ENCODE data around the gene MC1R.

MC1R gene

DNA sequence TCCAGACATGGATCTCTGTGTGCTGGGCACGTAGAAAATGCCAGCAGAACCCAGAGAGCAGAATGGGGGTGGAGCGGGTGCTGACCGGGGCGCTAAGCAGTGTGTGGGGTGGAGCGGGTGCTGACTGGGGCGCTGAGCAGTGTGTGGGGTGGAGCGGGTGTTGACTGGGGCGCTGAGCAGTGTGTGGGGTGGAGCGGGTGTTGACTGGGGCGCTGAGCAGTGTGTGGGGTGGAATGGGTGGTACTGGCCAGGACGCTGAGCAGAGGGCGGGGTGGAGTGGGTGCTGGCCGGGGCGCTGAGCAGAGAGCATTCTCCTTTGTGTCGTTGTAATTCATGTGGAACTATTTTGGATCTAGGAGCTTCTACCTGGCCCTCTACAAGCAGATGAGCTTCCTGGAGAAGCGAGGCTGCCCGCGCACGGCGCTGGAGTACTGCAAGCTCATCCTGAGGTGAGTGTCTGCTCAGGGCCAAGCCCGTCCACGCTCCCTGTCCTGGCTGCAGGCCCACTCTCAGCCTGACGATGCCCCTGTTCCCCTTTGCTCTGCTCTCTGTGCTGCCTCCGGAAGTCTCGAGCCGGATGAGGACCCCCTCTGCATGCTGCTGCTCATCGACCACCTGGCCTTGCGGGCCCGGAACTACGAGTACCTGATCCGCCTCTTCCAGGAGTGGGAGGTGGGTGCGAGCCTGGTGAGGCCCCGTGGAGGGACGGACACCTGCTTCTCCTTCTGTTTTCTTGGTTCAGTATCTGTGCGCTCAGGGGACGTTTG lies 20.3 kb upstream of the MC1R start:
- peaks cover 19% of the 10 kb centered on the region; the same call in 1 of the 2 replicates for H3K36me3 ChIP-seq (ENCODE audit: insufficient read depth, low read length)
- no peak overlapping the region for H3K27ac ChIP-seq (ENCODE audit: low read depth, low read length)
- H3K27me3 ChIP-seq (ENCODE audit: insufficient read depth, low read length) = no peaks in the 10 kb centered on the region
- H3K4me1 ChIP-seq (ENCODE audit: control insufficient read depth, insufficient read depth, low read length, unreplicated experiment) = no peaks in the 10 kb centered on the region
- no peak overlapping the region for H3K4me3 ChIP-seq (ENCODE audit: low read depth, low read length)
- no peak overlapping the region for H2AFZ ChIP-seq (ENCODE audit: low read length, unreplicated experiment)
- no peaks in the 10 kb centered on the region for H3K79me2 ChIP-seq (ENCODE audit: control insufficient read depth, insufficient read depth, low read length, unreplicated experiment)

DNA sequence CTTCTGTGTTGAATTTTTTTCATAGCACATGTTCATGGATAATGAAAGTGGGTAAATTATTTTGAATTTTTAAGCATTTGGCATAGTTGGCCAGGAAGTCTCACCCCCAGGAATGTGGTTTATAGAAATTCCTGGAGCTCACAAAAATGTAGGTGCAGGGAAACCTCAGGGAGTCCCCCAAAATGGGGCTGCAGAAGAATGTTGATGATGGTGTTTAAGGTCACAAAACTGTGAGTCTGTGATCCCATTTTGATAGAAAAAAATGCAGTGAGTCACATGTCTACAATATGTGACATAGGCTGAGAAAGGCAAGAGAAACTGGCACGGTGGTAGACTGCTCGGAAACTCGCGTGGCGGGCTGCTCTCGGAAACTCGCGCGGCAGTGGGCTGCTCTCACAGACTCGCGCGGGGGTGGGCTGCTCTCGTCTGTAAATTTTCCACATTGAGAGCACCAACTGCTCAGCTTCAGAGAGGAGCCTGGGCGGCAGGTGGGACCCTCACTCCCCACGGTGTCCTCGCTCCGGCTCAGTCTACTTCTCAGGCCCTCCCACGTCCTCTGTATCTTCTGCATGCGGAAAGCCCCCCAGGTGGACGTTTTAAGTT lies 18.7 kb upstream of the MC1R start:
- H3K4me1 ChIP-seq (ENCODE audit: control insufficient read depth, insufficient read depth, low read length, unreplicated experiment) = no peaks in the 10 kb centered on the region
- no peak overlapping the region for H3K27ac ChIP-seq (ENCODE audit: low read depth, low read length)
- H3K27me3 ChIP-seq (ENCODE audit: insufficient read depth, low read length) = no peaks in the 10 kb centered on the region
- no peaks in the 10 kb centered on the region for H3K79me2 ChIP-seq (ENCODE audit: control insufficient read depth, insufficient read depth, low read length, unreplicated experiment)
- H3K36me3 ChIP-seq (ENCODE audit: insufficient read depth, low read length) = peaks cover 16% of the 10 kb centered on the region; the same call in 1 of the 2 replicates
- H2AFZ ChIP-seq (ENCODE audit: low read length, unreplicated experiment) = no peak overlapping the region
- no peak overlapping the region for H3K4me3 ChIP-seq (ENCODE audit: low read depth, low read length)

DNA sequence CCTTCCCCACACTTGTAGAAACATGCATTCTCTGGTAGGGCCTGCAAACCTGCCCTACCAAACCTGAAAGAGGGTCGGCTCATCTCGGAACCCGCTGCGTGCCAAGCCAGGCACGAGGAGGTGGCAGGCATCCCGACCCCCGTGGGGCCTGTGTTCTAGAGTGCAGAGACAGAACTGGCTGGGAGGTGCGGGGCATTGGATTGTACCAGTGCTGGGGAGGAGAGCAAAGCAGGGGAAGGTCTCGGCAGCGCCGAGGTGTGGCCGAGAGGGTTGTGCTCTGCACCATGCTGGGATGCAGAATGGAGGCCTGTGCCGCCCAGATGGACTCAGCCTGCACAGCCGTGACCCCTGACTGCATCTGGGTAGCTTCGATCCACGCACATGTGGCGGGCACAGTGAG lies 17.8 kb upstream of the MC1R start:
- Histone ChIP-seq H3K36me3 (ENCODE audit: insufficient read depth, low read length) (peaks cover 19% of the 10 kb centered on the region; the same call in 1 of the 2 replicates), H2AFZ (ENCODE audit: low read length, unreplicated experiment) (no peak overlapping the region), H3K79me2 (ENCODE audit: control insufficient read depth, insufficient read depth, low read length, unreplicated experiment) (no peaks in the 10 kb centered on the region)

DNA sequence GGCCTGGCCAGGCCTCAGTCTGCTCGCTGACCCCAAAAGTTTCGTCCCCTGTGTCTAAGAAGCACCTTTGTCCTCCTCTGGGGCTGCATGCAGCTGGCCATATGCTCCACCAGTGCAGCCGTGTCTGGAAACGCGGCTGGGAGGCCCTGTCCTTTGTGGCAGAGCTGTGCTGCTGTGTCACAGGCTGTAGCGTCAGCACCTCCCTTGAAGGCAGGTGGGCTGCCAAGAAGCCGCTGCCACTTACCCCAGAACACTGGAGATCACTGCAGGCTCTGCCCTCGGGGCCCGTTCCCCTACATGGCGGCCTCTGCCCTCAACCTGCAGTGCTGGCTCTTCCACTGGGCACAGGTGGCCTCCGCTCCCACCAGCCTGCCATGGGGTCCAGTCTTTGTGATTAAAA lies 15.7 kb upstream of the MC1R start:
- no peak overlapping the region for H3K4me3 ChIP-seq (ENCODE audit: low read depth, low read length)
- no peak overlapping the region for H3K27ac ChIP-seq (ENCODE audit: low read depth, low read length)
- H3K36me3 ChIP-seq (ENCODE audit: insufficient read depth, low read length) = peaks cover 30% of the 10 kb centered on the region; the same call in 1 of the 2 replicates
- no peaks in the 10 kb centered on the region for H3K27me3 ChIP-seq (ENCODE audit: insufficient read depth, low read length)
- H3K4me1 ChIP-seq (ENCODE audit: control insufficient read depth, insufficient read depth, low read length, unreplicated experiment) = peaks cover 6% of the 10 kb centered on the region
- H2AFZ ChIP-seq (ENCODE audit: low read length, unreplicated experiment) = no peak overlapping the region
- H3K79me2 ChIP-seq (ENCODE audit: control insufficient read depth, insufficient read depth, low read length, unreplicated experiment) = no peaks in the 10 kb centered on the region

More for the DNA sequence above, 17.8 kb upstream of the MC1R start:
- Histone ChIP-seq H3K4me3 (ENCODE audit: low read depth, low read length) (no peak overlapping the region), H3K4me1 (ENCODE audit: control insufficient read depth, insufficient read depth, low read length, unreplicated experiment) (peaks cover 6% of the 10 kb centered on the region), H3K27me3 (ENCODE audit: insufficient read depth, low read length) (no peaks in the 10 kb centered on the region), H3K27ac (ENCODE audit: low read depth, low read length) (no peak overlapping the region)

DNA sequence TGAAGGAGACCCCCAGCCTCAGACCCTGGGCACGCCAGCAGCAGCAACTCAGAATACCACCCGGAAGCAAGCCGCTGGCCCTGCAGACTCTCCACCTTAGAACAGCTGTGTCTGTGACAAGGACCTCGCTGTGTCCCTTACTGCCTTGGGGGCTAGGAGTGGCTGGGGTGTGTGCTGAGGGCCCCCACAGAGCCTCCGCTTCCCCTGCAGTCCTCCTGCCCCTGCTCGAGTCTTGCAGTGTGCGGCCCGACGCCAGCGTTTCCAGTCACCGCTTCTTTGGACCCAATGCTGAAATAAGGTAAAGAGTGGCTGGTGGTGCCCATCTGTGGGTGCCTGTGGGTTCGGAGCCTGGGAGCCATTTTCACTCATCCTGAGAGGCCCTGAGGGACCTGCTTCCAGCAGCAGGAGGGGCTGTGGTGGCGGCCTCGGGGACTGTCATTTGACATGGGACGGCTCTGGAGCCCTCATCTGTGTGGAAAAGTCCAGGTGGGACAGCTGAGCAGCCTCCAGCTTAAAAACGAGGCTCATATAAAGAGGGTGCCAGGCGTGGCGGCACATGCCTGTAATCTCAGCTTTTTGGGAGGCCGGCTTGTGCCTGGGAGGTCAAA lies 14.7 kb upstream of the MC1R start:
- Histone ChIP-seq H3K4me3 (ENCODE audit: low read depth, low read length) (no peak overlapping the region), H3K4me1 (ENCODE audit: control insufficient read depth, insufficient read depth, low read length, unreplicated experiment) (peaks cover 6% of the 10 kb centered on the region), H3K79me2 (ENCODE audit: control insufficient read depth, insufficient read depth, low read length, unreplicated experiment) (no peaks in the 10 kb centered on the region), H2AFZ (ENCODE audit: low read length, unreplicated experiment) (no peak overlapping the region), H3K36me3 (ENCODE audit: insufficient read depth, low read length) (peaks cover 34% of the 10 kb centered on the region; the same call in 1 of the 2 replicates), H3K27ac (ENCODE audit: low read depth, low read length) (no peak overlapping the region), H3K27me3 (ENCODE audit: insufficient read depth, low read length) (no peaks in the 10 kb centered on the region)

DNA sequence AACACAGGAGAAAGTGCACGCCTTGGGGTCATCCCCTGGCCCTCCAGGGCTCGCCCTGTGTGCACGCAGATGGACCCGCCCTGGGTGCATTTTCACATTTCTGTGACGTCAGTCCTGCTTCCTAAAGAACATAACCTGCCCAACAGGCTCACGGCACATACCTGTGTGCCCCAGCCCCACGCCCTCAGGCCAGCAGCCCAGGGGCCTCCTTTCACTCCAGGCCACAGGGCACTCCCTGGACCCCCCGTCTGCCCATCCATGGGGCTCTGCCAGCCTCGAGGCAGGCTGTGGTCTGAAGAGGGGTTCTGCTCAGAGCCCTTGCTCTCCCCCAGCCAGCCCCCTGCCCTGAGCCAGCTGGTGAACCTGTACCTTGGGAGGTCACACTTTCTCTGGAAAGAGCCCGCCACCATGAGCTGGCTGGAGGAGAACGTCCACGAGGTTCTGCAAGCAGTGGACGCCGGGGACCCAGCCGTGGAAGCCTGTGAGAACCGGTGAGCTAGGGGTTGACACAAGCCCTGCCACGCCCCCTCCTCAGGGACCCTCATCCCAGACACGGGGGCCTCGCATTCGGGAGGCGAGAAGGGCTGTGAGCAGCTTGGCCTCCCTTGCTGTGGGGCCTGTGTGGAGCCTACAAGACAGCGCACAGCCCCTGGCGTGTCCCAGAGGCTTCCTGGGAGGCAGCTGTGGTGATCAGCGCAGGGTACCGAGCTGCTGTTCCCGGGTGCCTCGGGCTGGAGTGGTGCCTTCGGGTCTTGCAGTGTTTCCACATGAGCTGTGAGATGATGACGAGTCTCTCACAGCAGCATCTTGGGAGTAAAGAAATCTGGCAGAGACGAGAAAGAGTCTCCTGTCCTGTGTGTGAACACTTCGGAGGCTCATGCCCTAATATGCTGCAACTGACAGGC lies 13.8 kb upstream of the MC1R start:
- Histone ChIP-seq H3K36me3 (ENCODE audit: insufficient read depth, low read length) (peaks cover 31% of the 10 kb centered on the region; the same call in 1 of the 2 replicates), H2AFZ (ENCODE audit: low read length, unreplicated experiment) (no peak overlapping the region), H3K27ac (ENCODE audit: low read depth, low read length) (no peak overlapping the region), H3K4me3 (ENCODE audit: low read depth, low read length) (no peak overlapping the region), H3K4me1 (ENCODE audit: control insufficient read depth, insufficient read depth, low read length, unreplicated experiment) (peaks cover 6% of the 10 kb centered on the region), H3K27me3 (ENCODE audit: insufficient read depth, low read length) (no peaks in the 10 kb centered on the region), H3K79me2 (ENCODE audit: control insufficient read depth, insufficient read depth, low read length, unreplicated experiment) (no peaks in the 10 kb centered on the region)

DNA sequence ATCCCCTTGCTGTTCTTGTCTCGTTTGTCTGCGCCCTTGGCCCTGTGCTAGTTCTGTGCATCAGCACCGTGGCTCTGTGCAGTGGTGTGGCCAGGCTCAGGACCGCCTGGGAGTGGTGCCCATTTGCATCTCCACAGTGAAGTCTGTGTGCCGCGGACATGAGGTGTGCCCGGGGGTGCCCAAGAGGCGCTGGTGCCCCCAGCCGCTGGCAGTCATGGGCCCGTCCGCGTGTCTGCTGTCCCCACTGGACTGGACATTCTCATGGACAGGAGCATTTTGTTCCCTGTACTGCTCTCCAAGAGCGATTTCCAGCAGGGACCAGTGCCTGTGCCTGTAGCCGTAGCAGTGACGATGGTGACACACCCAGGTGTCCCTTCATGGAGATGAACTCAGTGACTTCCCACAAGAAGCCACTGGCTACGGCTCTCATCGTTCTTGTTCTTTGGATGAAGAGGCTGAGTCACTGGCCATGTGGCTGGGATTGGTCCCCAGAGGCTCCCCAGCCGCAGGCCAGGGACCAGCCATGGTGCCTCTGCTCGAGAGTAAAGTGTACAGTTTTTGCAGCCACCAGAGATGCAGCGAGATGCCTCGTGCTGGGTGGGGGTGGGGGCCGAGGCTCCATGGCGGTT lies 13.0 kb upstream of the MC1R start:
- Histone ChIP-seq H3K79me2 (ENCODE audit: control insufficient read depth, insufficient read depth, low read length, unreplicated experiment) (no peaks in the 10 kb centered on the region), H2AFZ (ENCODE audit: low read length, unreplicated experiment) (no peak overlapping the region), H3K4me1 (ENCODE audit: control insufficient read depth, insufficient read depth, low read length, unreplicated experiment) (peaks cover 6% of the 10 kb centered on the region), H3K27ac (ENCODE audit: low read depth, low read length) (no peak overlapping the region), H3K27me3 (ENCODE audit: insufficient read depth, low read length) (no peaks in the 10 kb centered on the region), H3K36me3 (ENCODE audit: insufficient read depth, low read length) (peaks cover 27% of the 10 kb centered on the region; the same call in 1 of the 2 replicates), H3K4me3 (ENCODE audit: low read depth, low read length) (no peak overlapping the region)

DNA sequence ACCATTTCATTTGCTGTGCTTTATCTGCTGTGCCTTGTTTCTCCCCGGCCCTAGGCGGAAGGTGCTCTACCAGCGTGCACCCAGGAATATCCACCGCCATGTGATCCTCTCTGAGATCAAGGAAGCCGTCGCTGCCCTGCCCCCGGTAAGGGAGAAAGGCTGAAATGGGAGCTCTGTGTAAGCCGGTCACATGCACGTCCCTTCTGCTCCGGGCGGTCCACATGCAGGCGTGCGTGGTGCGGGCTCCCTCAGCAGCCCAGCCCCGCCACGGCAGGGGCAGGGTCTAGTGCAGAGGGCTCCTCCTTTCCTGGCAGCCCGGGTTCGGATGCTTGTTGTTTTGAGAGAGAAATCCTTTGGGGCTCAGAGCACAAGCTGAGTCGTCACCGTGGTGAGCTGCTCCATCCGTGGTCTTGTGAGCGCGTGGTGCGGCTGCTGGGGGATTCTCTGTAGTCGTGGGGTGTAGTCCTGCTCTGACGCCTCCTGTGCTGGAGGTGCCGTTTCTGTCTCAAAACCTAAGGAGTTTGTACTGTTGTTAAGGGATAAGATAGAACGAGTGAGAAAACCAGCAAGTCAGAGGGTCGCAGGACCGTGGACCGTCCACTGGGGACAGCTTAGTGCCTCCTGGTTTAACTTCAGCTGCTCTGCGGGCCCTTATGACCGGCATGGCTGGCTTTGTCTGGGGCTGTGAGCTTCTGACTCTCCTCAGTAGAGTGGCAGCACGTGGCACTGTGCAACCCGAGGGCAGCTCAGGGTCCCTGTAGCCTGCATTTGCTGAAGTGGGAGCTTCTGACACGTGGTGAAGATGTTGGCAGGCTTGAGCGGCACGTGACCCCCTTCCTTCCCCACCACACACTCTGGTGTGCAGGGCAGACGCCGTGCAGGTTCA lies 12.3 kb upstream of the MC1R start:
- no peaks in the 10 kb centered on the region for H3K79me2 ChIP-seq (ENCODE audit: control insufficient read depth, insufficient read depth, low read length, unreplicated experiment)
- H3K36me3 ChIP-seq (ENCODE audit: insufficient read depth, low read length) = peaks cover 22% of the 10 kb centered on the region; the same call in 1 of the 2 replicates
- H3K27ac ChIP-seq (ENCODE audit: low read depth, low read length) = no peak overlapping the region
- no peak overlapping the region for H3K4me3 ChIP-seq (ENCODE audit: low read depth, low read length)
- peaks cover 6% of the 10 kb centered on the region for H3K4me1 ChIP-seq (ENCODE audit: control insufficient read depth, insufficient read depth, low read length, unreplicated experiment)
- no peak overlapping the region for H2AFZ ChIP-seq (ENCODE audit: low read length, unreplicated experiment)
- H3K27me3 ChIP-seq (ENCODE audit: insufficient read depth, low read length) = no peaks in the 10 kb centered on the region

DNA sequence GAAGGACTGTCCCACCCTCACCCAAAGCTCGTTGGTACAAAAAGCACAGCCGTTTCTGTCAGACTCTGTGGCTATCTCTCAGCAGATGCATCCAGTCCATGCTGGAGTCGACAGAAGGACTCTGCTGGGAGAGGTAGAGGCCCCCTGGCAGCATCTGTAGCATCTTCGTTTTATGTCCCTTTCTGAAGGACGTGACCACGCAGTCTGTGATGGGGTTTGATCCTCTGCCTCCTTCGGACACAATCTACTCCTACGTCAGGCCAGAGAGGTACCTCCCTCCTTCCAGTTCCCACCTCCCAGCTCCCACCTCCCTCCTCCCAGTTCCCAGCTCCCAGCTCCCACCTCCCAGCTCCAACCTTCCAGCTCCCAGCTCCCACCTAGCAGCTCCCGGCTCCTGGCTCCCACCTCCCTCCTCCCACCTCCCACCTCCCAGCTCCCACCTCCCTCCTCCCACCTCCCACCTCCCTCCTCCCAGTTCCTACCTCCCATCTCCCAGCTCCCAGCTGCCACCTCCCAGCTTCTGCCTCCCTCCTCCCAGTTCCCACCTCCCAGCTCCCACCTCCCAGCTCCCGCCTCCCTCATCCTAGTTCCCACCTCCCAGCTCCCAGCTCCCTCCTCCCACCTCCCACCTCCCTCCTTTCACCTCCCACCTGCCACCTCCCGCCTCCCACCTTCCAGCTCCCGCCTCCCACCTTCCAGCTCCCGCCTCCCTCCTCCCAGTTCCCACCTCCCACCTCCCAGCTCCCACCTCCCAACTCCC lies 11.4 kb upstream of the MC1R start:
- H3K27me3 ChIP-seq (ENCODE audit: insufficient read depth, low read length) = no peaks in the 10 kb centered on the region
- no peak overlapping the region for H3K4me3 ChIP-seq (ENCODE audit: low read depth, low read length)
- no peak overlapping the region for H3K27ac ChIP-seq (ENCODE audit: low read depth, low read length)
- peaks cover 22% of the 10 kb centered on the region; the same call in 1 of the 2 replicates for H3K36me3 ChIP-seq (ENCODE audit: insufficient read depth, low read length)
- H3K79me2 ChIP-seq (ENCODE audit: control insufficient read depth, insufficient read depth, low read length, unreplicated experiment) = no peaks in the 10 kb centered on the region
- no peak overlapping the region for H2AFZ ChIP-seq (ENCODE audit: low read length, unreplicated experiment)
- peaks cover 6% of the 10 kb centered on the region for H3K4me1 ChIP-seq (ENCODE audit: control insufficient read depth, insufficient read depth, low read length, unreplicated experiment)
